Brain microvascular endothelial cell (primary cell): ENCODE measurements around the gene RGS16.

ENCODE experiments used
- DNase-seq: peaks from one replicate; pipeline ENCODE4 v3.0.0-alpha.2; 2020
- H3K27ac ChIP-seq: fragments of 250-450 bp; sonication (Bioruptor Pico); 2 replicates; pipeline ENCODE4 v1.5.1; 2020; ENCODE audit warnings: mild to moderate bottlenecking, moderate library complexity
- H3K27me3 ChIP-seq: fragments of 250-450 bp; sonication (Bioruptor Pico); replicated peaks from 2 replicates; pipeline ENCODE4 v1.5.1; 2020; ENCODE audit warnings: mild to moderate bottlenecking
- H3K36me3 ChIP-seq: fragments of 250-450 bp; sonication (Bioruptor Pico); replicated peaks from 2 replicates; pipeline ENCODE4 v1.5.1; 2020; ENCODE audit warnings: mild to moderate bottlenecking
- H3K4me3 ChIP-seq: 2 replicates; pipeline ENCODE4 v1.5.1; 2011; ENCODE audit warnings: low read depth, mild to moderate bottlenecking, control low read depth, low read length, moderate library complexity
- in situ Hi-C: cut with HindIII; loops from 2 replicates; pipeline ENCODE4 v1.10.0; 2017; ENCODE audit warnings: low sequenced_read_pairs, low pct_ligation_motif_present
- TF ChIP-seq, protein P1 (sequence below): IDR thresholded peaks from 2 replicates; pipeline ENCODE4 v1.5.1; 2011; ENCODE audit warnings: low read depth, mild to moderate bottlenecking, moderate library complexity, low read length, control low read depth, inconsistent platforms; ENCODE audit errors: missing control alignments

The RGS16 gene

GRCh38 chr1:182568647-182569284, 35.4 kb downstream of the RGS16 start:
- Histone ChIP-seq H3K27me3 (no peaks in the 10 kb centered on the region), H3K27ac (no peak overlapping the region), H3K4me3 (no peak overlapping the region), H3K36me3 (no peaks in the 10 kb centered on the region)
- DNase-seq = no peak
- in situ Hi-C loops = no loop called here
- TF ChIP-seq, protein P1, sequence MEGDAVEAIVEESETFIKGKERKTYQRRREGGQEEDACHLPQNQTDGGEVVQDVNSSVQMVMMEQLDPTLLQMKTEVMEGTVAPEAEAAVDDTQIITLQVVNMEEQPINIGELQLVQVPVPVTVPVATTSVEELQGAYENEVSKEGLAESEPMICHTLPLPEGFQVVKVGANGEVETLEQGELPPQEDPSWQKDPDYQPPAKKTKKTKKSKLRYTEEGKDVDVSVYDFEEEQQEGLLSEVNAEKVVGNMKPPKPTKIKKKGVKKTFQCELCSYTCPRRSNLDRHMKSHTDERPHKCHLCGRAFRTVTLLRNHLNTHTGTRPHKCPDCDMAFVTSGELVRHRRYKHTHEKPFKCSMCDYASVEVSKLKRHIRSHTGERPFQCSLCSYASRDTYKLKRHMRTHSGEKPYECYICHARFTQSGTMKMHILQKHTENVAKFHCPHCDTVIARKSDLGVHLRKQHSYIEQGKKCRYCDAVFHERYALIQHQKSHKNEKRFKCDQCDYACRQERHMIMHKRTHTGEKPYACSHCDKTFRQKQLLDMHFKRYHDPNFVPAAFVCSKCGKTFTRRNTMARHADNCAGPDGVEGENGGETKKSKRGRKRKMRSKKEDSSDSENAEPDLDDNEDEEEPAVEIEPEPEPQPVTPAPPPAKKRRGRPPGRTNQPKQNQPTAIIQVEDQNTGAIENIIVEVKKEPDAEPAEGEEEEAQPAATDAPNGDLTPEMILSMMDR = no peak

GRCh38 chr1:182567629-182568028, 36.6 kb downstream of the RGS16 start:
- no peak overlapping the region for H3K27ac ChIP-seq
- H3K36me3 ChIP-seq = no peaks in the 10 kb centered on the region
- no peaks in the 10 kb centered on the region for H3K27me3 ChIP-seq
- DNase-seq = no peak
- TF ChIP-seq, protein P1 = no peak
- in situ Hi-C loops = no loop called here
- H3K4me3 ChIP-seq = no peak overlapping the region

DNA sequence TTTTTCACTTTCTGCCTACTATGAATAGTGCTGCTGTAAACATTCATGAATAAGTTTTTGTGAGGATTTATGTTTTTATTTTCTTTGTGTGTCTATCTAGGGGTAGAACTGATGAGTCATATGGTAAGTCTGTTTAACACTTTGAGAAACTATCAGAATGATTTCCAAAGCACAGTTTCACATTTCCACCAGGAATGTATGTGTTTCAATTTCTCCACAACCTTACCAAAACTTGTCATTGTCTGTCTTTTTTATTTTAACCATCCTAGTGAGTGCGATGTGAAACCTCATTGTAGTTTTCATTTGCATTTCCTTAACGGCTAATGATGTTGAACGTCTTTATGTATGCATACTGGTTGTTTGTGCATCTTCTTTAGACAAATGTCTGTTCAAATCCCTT, 38.7 kb downstream of the RGS16 start:
- no peaks in the 10 kb centered on the region for H3K36me3 ChIP-seq

GRCh38 chr1:182564406-182565004, 39.7 kb downstream of the RGS16 start:
- no peak overlapping the region for H3K27ac ChIP-seq
- H3K27me3 ChIP-seq = no peaks in the 10 kb centered on the region
- H3K36me3 ChIP-seq = no peaks in the 10 kb centered on the region
- H3K4me3 ChIP-seq = no peak overlapping the region
- TF ChIP-seq, protein P1 = no peak
- in situ Hi-C loops = no loop called here
- no peak for DNase-seq

More for the DNA sequence above, 38.7 kb downstream of the RGS16 start:
- TF ChIP-seq, protein P1 = no peak
- Histone ChIP-seq H3K27ac (no peak overlapping the region), H3K27me3 (no peaks in the 10 kb centered on the region), H3K4me3 (no peak overlapping the region)
- in situ Hi-C loops = no loop called here
- no peak for DNase-seq

DNA sequence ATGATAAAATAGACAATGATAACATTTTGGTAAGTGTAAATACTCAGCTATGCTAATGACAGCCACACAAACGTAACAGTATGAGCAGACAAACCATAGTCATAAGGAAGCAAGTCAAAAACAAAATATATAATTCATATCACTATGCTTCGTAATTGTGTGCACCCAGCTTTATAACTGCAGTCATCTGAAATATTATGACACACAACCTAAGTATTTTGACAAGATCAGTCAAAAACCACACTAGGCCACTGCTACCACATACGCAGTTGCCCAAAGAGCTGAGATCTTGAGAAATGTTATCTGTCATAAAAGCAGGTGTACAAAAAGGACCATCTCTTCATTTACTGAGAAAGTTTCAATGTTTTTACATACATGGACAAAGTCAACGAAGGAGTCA, 41.1 kb downstream of the RGS16 start:
- no peak overlapping the region for H3K27ac ChIP-seq
- no peaks in the 10 kb centered on the region for H3K27me3 ChIP-seq
- TF ChIP-seq, protein P1 = no peak
- no peak for DNase-seq
- in situ Hi-C loops = no loop called here
- H3K4me3 ChIP-seq = no peak overlapping the region
- no peaks in the 10 kb centered on the region for H3K36me3 ChIP-seq

DNA sequence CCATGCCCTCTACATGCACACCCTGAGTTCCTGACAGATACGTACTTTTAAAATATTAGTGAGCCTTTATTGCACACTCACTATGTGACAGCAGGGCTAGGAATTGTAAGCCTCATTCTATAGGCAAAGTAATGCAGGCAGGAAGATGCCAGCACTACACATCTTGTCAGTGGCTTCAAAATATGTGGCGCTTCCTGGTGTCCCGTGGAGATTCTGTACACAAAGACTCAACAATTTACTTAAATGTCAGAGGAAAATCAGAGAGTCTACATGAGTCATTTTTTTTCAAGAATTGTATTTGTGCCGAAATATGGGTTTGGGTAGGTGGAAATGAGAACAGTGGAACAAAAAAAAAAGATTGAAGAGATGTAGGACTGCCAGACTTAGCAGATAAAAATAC, 42.7 kb downstream of the RGS16 start:
- TF ChIP-seq, protein P1 = no peak
- no peak for DNase-seq
- Histone ChIP-seq H3K4me3 (no peak overlapping the region), H3K27me3 (no peaks in the 10 kb centered on the region), H3K36me3 (no peaks in the 10 kb centered on the region), H3K27ac (no peak overlapping the region)
- in situ Hi-C loops = no loop called here
